Erythroblast (primary cell): ENCODE data around the gene XKR7.

Source experiments
- GATA1 ChIP-seq: IDR thresholded peaks from 2 replicates; pipeline ENCODE4 v1.6.1; 2011; ENCODE audit warnings: low read depth, mild to moderate bottlenecking, control low read depth, low read length, moderate library complexity
- POLR2A ChIP-seq: IDR thresholded peaks from 2 replicates; pipeline ENCODE4 v1.6.1; 2011; ENCODE audit warnings: mild to moderate bottlenecking, low read length

GRCh38 chr20:31934968-31935764, 32.8 kb upstream of the XKR7 start:
- TF ChIP-seq POLR2A (no peak), GATA1 (no peak)
